ENCODE results near the gene PDE10A. TPM values are rescaled to one million over a fixed set of nuclear protein-coding genes. Genes with fewer than 3 reads are reported as not detected.
"Not testable (repeated sequence)": the region's sequence is repeated elsewhere in the genome, so short reads cannot be mapped to it uniquely, and the experiment has no call there.

Gene PDE10A
- polyA plus RNA-seq, 1 donor = 2.7 TPM

- no peak for DNase-seq
- Histone ChIP-seq H3K9me3 (ENCODE audit: control insufficient read depth, low read depth, low read length) (no peaks in the 10 kb centered on the region), H3K27me3 (ENCODE audit: control insufficient read depth, insufficient read depth, low read length) (no peaks in the 10 kb centered on the region), H3K36me3 (ENCODE audit: control insufficient read depth, insufficient read depth, low read length) (no peaks in the 10 kb centered on the region), H3K4me1 (ENCODE audit: control insufficient read depth, insufficient read depth, low read length) (no peaks in the 10 kb centered on the region), H3K4me3 (ENCODE audit: low read length) (no peak overlapping the region), H3K27ac (ENCODE audit: low read length) (no peak overlapping the region)
- no CpG with 5 or more reads among the region's 6 CpGs for WGBS (ENCODE audit: insufficient coverage, low lambda C conversion rate)
Observed at GRCh38 chr6:165626711-165627110, 36.3 kb downstream of the PDE10A start.

DNA sequence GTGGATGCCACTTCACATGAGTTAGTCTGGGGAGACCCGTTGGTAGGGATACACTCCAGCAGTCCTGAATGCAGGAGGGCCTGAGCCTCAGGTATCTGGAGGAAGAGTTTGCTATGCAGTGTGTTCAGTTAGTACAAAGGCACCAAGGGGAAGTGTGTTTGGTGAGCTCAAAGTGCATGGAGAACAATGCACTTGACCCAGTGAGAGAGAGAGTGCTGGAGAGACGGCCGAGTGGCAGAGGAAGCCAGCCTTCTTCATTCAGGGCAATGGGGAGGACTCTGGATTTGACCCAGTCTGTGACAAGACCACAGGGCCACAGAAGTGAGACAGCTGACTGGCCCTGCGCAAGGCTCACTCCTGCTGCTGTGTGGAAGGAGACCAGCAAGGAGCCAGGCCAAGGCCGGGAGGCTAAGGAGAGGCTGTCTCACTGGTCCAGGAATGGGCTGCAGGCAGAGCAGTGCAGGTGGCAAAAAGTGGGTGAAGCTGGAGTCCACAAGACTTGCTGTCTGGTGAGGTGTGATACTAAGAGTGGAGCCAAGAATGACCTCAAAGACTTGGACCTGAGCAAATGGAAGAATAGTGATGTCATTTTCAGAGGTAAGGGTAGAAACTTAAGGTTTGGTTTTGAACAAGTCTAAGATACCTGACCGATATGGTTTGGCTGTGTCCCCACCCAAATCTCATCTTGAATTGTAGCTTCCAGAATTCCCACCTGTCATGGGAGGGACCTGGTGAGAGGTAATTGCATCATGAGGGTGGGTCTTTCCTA is 38.0 kb downstream of the PDE10A start:
- no peak overlapping the region for H3K4me3 ChIP-seq (ENCODE audit: low read length)
- no peak overlapping the region for H3K27ac ChIP-seq (ENCODE audit: low read length)
- H3K36me3 ChIP-seq (ENCODE audit: control insufficient read depth, insufficient read depth, low read length) = no peaks in the 10 kb centered on the region
- 80% methylated on average over 1 of the region's 6 CpGs for WGBS (ENCODE audit: insufficient coverage, low lambda C conversion rate)
- H3K4me1 ChIP-seq (ENCODE audit: control insufficient read depth, insufficient read depth, low read length) = no peaks in the 10 kb centered on the region
- H3K9me3 ChIP-seq (ENCODE audit: control insufficient read depth, low read depth, low read length) = no peaks in the 10 kb centered on the region
- H3K27me3 ChIP-seq (ENCODE audit: control insufficient read depth, insufficient read depth, low read length) = no peaks in the 10 kb centered on the region
- DNase-seq = no peak

DNA sequence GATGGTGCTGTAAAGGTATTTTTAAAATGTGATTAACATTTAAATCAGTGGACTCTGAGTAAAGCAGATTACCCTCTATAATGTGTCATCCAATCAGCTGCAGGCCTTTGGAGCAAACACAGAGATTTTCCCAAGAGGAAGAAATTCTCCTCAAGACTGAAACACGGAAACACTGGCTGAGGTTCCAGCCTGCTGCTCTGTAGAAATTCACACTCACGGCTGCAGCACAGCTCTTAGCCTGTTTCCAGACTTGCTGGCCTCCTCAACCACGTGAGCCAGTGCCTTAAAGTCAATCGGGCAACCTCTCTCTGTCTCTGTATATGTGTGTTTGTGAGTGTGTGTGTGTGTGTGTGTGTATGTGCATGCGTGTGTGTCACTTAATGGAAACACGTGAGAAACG is 41.1 kb downstream of the PDE10A start:
- no peaks in the 10 kb centered on the region for H3K9me3 ChIP-seq (ENCODE audit: control insufficient read depth, low read depth, low read length)
- H3K4me1 ChIP-seq (ENCODE audit: control insufficient read depth, insufficient read depth, low read length) = no peaks in the 10 kb centered on the region
- no peaks in the 10 kb centered on the region for H3K36me3 ChIP-seq (ENCODE audit: control insufficient read depth, insufficient read depth, low read length)
- DNase-seq = no peak
- H3K27me3 ChIP-seq (ENCODE audit: control insufficient read depth, insufficient read depth, low read length) = no peaks in the 10 kb centered on the region
- no peak overlapping the region for H3K27ac ChIP-seq (ENCODE audit: low read length)
- H3K4me3 ChIP-seq (ENCODE audit: low read length) = no peak overlapping the region
- WGBS (ENCODE audit: insufficient coverage, low lambda C conversion rate) = no CpG with 5 or more reads among the region's 7 CpGs

DNA sequence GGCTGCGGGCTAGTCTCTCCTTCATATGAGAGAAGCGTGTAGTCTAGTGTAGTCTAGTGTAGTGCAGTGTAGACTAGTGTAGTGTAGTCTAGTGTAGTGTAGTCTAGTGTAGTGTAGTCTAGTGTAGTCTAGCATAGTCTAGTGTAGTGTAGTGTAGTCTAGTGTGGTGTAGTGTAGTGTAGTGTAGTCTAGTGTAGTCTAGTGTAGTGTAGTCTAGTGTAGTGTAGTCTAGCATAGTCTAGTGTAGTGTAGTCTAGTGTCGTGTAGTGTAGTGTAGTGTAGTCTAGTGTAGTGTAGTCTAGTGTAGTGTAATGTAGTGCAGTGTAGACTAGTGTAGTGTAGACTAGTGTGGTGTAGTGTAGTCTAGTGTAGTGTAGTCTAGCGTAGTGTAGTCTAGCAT is 44.1 kb downstream of the PDE10A start:
- not testable (repeated sequence) for H3K4me3 ChIP-seq (ENCODE audit: low read length); H3K36me3 ChIP-seq (ENCODE audit: control insufficient read depth, insufficient read depth, low read length); H3K9me3 ChIP-seq (ENCODE audit: control insufficient read depth, low read depth, low read length); H3K27ac ChIP-seq (ENCODE audit: low read length); H3K4me1 ChIP-seq (ENCODE audit: control insufficient read depth, insufficient read depth, low read length); DNase-seq; H3K27me3 ChIP-seq (ENCODE audit: control insufficient read depth, insufficient read depth, low read length)
- 100% methylated on average over 2 of the region's 4 CpGs for WGBS (ENCODE audit: insufficient coverage, low lambda C conversion rate)

DNA sequence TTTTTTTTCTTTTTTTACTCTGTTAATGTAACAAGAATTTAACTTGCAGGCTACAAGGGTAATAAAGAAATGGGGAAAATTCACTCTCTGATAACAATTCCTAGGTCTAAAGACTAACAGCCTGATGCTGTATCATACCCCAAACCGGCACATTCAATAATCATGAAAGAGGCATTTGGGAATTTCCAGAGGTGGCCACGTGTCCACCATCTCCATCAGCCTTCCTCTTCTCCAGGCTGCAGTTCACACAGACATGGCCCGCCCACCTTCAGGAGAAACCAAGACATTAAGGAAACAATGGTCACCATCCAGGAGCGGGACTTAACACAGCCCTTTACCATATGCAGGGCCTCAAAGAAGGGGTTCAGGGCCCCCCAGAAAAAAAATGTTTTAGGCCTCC is 44.8 kb downstream of the PDE10A start:
- Histone ChIP-seq H3K27ac (ENCODE audit: low read length) (no peak overlapping the region), H3K4me3 (ENCODE audit: low read length) (no peak overlapping the region), H3K9me3 (ENCODE audit: control insufficient read depth, low read depth, low read length) (no peaks in the 10 kb centered on the region), H3K36me3 (ENCODE audit: control insufficient read depth, insufficient read depth, low read length) (no peaks in the 10 kb centered on the region), H3K4me1 (ENCODE audit: control insufficient read depth, insufficient read depth, low read length) (no peaks in the 10 kb centered on the region), H3K27me3 (ENCODE audit: control insufficient read depth, insufficient read depth, low read length) (no peaks in the 10 kb centered on the region)
- no peak for DNase-seq
- WGBS (ENCODE audit: insufficient coverage, low lambda C conversion rate) = no CpG with 5 or more reads among the region's 4 CpGs

GRCh38 chr6:165617528-165617927 is 45.5 kb downstream of the PDE10A start:
- no CpG with 5 or more reads among the region's 7 CpGs for WGBS (ENCODE audit: insufficient coverage, low lambda C conversion rate)
- Histone ChIP-seq H3K4me3 (ENCODE audit: low read length) (no peak overlapping the region), H3K36me3 (ENCODE audit: control insufficient read depth, insufficient read depth, low read length) (no peaks in the 10 kb centered on the region), H3K27me3 (ENCODE audit: control insufficient read depth, insufficient read depth, low read length) (no peaks in the 10 kb centered on the region), H3K9me3 (ENCODE audit: control insufficient read depth, low read depth, low read length) (no peaks in the 10 kb centered on the region), H3K27ac (ENCODE audit: low read length) (no peak overlapping the region), H3K4me1 (ENCODE audit: control insufficient read depth, insufficient read depth, low read length) (no peaks in the 10 kb centered on the region)
- no peak for DNase-seq

- no peak for DNase-seq
- no peak overlapping the region for H3K27ac ChIP-seq (ENCODE audit: low read length)
- no peaks in the 10 kb centered on the region for H3K36me3 ChIP-seq (ENCODE audit: control insufficient read depth, insufficient read depth, low read length)
- no peaks in the 10 kb centered on the region for H3K4me1 ChIP-seq (ENCODE audit: control insufficient read depth, insufficient read depth, low read length)
- H3K4me3 ChIP-seq (ENCODE audit: low read length) = no peak overlapping the region
- 17% methylated on average over 1 of the region's 9 CpGs for WGBS (ENCODE audit: insufficient coverage, low lambda C conversion rate)
- H3K9me3 ChIP-seq (ENCODE audit: control insufficient read depth, low read depth, low read length) = no peaks in the 10 kb centered on the region
- no peaks in the 10 kb centered on the region for H3K27me3 ChIP-seq (ENCODE audit: control insufficient read depth, insufficient read depth, low read length)
Observed at GRCh38 chr6:165616116-165616515, 46.9 kb downstream of the PDE10A start.

- Histone ChIP-seq H3K27ac (ENCODE audit: low read length) (no peak overlapping the region), H3K36me3 (ENCODE audit: control insufficient read depth, insufficient read depth, low read length) (no peaks in the 10 kb centered on the region), H3K4me1 (ENCODE audit: control insufficient read depth, insufficient read depth, low read length) (no peaks in the 10 kb centered on the region), H3K4me3 (ENCODE audit: low read length) (no peak overlapping the region), H3K9me3 (ENCODE audit: control insufficient read depth, low read depth, low read length) (no peaks in the 10 kb centered on the region), H3K27me3 (ENCODE audit: control insufficient read depth, insufficient read depth, low read length) (no peaks in the 10 kb centered on the region)
- WGBS (ENCODE audit: insufficient coverage, low lambda C conversion rate) = 77% methylated on average over 3 of the region's 5 CpGs
- no peak for DNase-seq
Observed at GRCh38 chr6:165615636-165616035, 47.4 kb downstream of the PDE10A start.

DNA sequence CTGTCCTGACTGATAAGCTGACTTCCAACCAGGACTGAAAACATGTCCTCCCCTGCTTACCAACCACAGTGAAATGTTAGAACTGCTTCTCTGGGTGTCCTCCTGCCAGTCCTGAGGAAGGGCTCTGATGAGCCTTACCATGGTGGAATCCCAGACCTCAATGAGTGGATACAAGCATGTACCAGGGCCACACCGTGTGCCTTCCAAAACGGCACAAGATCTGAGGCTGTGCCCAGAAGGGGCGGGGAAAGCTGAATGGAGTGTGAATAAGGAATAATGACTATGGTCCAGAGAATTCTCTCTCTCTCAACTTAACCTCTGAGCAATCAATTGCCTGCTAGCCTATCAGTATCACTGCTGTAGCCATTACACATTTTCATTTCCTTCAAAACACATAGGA is 51.7 kb downstream of the PDE10A start:
- no peak for DNase-seq
- WGBS (ENCODE audit: insufficient coverage, low lambda C conversion rate) = no CpG with 5 or more reads among the region's 3 CpGs
- Histone ChIP-seq H3K9me3 (ENCODE audit: control insufficient read depth, low read depth, low read length) (no peaks in the 10 kb centered on the region), H3K27ac (ENCODE audit: low read length) (no peak overlapping the region), H3K36me3 (ENCODE audit: control insufficient read depth, insufficient read depth, low read length) (no peaks in the 10 kb centered on the region), H3K4me1 (ENCODE audit: control insufficient read depth, insufficient read depth, low read length) (no peaks in the 10 kb centered on the region), H3K27me3 (ENCODE audit: control insufficient read depth, insufficient read depth, low read length) (no peaks in the 10 kb centered on the region), H3K4me3 (ENCODE audit: low read length) (no peak overlapping the region)

GRCh38 chr6:165608577-165608976 is 54.5 kb downstream of the PDE10A start:
- H3K4me1 ChIP-seq (ENCODE audit: control insufficient read depth, insufficient read depth, low read length); H3K4me3 ChIP-seq (ENCODE audit: low read length); H3K27me3 ChIP-seq (ENCODE audit: control insufficient read depth, insufficient read depth, low read length); H3K27ac ChIP-seq (ENCODE audit: low read length); H3K36me3 ChIP-seq (ENCODE audit: control insufficient read depth, insufficient read depth, low read length); DNase-seq; H3K9me3 ChIP-seq (ENCODE audit: control insufficient read depth, low read depth, low read length): not testable (repeated sequence)
- WGBS (ENCODE audit: insufficient coverage, low lambda C conversion rate) = no CpG with 5 or more reads among the region's 1 CpG

- no peaks in the 10 kb centered on the region for H3K36me3 ChIP-seq (ENCODE audit: control insufficient read depth, insufficient read depth, low read length)
- no peak for DNase-seq
- no peaks in the 10 kb centered on the region for H3K27me3 ChIP-seq (ENCODE audit: control insufficient read depth, insufficient read depth, low read length)
- WGBS (ENCODE audit: insufficient coverage, low lambda C conversion rate) = no CpG with 5 or more reads among the region's 3 CpGs
- no peak overlapping the region for H3K4me3 ChIP-seq (ENCODE audit: low read length)
- no peaks in the 10 kb centered on the region for H3K9me3 ChIP-seq (ENCODE audit: control insufficient read depth, low read depth, low read length)
- H3K4me1 ChIP-seq (ENCODE audit: control insufficient read depth, insufficient read depth, low read length) = no peaks in the 10 kb centered on the region
- no peak overlapping the region for H3K27ac ChIP-seq (ENCODE audit: low read length)
Observed at GRCh38 chr6:165606740-165607008, 56.4 kb downstream of the PDE10A start.
